GM19455 (cell line): ENCODE results near the gene COL1A1.

ENCODE experiments used
- ATAC-seq: cut with Tn5 transposase; IDR thresholded peaks from one replicate; pipeline ENCODE4 v1.9.1; 2021; ENCODE audit not compliant: unreplicated experiment

Gene COL1A1

DNA sequence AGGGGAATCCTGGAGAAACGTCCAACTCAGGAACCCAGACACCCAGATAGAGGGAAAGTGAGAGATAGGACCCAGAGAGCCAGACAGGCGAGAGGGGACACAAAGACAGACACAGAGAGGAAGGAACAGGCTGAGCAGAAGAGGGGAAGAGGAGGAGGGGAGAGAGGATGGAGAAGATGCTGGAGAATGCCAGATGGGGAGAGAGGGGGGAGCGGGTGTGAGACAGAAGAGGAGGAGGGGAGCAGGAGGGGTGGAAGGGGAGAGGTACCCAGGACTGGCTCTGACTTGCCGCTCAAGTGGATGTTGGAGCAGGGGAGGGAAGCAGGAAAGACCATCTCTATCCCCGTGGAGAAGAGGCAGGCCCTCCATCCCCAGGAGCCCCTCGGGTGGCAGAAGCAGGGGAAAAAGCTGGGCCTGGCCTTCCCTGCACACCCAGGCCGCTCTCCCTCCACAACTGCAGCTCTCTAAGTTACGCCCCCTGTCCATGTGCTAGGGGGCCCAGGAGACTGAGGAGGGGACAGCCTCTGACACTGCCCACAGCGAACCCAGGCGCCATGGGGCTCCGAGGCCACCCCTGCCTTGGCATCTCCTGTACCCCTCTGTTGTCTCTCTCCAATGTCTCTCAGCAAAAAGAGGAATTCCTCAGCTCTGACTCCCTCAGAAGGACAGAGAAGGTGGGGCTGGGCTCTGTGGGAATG is 55.8 kb downstream of the COL1A1 start:
- ATAC-seq, result no peak

DNA sequence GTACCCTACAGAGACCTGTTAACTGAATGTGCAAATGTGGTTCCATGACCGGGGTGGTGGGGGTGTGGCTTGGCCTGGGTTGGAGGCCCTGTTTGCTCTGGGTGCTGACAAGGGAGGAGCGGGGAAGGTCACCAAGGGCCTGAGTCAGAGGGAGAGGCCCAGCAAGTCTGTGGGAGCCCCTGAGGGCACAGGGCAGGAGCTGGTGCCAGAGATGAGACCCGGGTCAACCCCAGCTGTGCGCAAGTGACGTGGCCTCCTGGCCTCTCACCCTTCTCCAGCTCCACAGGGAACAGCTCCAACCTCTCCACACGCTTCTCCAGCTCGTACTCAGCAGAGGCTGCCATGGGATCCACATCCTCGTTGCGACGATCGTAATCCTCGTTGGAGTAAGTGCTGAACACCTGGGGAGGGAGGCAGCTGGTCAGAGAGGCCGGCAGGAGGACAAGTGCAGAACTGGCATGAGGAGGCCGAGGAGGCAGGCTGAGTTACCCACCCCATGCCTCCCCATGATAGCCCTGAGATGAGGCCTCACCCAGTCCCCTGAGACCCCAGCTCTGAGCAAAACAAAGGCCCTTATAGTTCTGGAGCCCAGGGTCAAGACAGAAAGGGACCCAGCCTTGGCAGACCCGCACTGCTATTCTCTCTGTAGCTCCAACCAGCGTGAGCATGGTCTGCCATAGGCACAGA is 56.4 kb downstream of the COL1A1 start:
- ATAC-seq, result no peak

DNA sequence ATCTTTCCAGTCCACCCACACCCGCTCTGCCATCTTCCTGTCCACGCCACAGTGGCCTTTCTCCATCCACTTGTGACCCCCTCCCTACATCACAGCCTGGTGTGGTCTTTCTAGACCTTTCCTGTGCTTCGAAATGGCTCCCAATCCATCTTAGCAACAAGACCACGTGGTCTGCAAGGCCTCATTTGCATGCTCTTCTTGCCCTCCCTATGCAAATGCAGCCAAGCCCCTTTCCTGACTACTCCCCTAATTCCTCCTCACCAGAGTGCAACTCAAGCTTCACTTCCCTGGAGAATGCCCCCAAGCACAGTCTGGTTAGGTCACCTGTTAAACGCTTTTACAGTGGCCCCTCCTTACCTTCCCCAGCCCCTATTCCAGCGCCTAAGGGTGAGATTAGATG is 57.1 kb downstream of the COL1A1 start:
- ATAC-seq, result no peak

DNA sequence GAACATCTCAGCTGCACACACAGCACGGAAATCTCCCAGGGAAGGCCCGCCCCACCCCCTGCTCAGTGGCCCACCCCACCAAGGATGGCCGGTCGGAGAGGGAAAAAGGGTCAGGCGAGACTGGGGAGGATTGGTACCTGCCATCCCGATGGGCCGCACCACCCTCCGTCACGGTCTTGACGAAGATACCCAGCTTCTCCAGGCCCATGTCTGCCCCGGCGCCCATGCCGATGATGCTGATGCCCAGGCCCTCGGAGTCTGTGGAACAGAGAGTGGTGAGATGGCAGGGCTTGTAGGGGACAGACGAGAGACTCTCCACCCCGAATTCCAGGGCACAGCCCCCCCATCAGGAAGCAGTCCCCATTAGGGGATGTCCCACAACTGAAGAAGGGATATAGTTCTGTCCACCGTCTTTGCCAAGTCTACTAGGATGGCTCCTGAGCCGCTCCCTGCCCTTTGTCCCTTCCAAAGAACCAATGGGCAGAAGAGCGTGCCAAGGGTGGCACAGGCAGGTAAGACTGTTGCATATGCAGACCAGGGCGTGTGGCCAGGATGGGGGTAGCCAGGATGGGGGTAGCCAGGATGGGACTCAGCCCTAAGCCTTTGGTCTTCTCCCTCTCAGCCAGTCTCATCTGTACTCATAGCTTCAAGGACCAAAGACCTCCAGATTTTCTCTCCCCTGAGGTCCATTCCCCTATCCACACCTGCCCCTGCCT is 57.8 kb downstream of the COL1A1 start:
- no peak for ATAC-seq

DNA sequence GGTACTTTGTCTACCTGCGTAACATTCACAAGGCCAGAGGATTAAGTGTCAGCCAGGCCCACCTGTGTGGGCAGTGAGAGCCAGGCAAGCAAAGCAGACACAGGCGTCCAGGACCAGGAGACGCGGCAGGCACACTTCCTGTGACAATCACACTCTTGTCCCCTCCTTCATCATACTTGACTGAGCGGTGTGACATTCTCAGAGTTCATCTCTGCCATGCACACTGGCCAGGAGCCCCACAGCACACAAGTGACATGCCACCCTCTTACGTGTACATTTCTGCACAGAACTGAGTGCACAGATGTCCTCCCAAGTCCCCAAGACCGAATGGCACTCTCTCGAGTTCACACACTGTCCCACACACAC is 59.7 kb downstream of the COL1A1 start:
- no peak for ATAC-seq

DNA sequence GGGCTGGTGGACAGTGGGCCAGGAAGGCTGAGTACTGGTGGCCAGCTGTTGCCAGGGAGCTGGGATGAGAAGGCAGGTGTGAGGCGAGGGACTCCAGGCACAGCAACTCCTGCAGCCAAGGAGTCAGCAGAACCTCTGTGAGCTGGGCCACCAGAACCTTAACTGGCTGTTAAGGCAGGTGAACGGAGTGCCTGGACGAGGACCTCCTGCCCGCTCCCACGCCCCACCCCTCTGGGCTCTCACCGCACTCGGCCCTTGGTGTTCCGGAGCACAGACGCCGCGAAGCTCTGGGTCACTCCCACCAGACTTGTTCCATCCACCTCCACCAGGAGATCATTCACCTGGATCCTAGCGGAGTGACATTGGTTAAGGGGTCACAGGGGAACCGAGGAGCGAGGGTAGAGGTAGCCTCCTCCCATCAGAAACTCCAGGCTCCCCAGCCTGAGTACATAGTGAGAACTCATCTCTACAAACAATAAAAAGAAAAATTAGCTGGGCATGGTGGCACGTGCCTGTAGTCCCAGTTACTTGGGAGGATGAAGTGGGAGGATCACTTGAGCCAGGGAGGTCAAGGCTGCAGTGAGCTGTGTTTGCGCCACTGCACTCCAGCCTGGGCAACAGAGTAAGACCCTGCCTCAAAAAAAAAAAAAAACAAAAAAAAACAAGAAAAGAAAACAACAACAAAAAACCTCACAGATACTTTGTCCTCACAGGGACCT is 60.2 kb downstream of the COL1A1 start:
- no peak for ATAC-seq

DNA sequence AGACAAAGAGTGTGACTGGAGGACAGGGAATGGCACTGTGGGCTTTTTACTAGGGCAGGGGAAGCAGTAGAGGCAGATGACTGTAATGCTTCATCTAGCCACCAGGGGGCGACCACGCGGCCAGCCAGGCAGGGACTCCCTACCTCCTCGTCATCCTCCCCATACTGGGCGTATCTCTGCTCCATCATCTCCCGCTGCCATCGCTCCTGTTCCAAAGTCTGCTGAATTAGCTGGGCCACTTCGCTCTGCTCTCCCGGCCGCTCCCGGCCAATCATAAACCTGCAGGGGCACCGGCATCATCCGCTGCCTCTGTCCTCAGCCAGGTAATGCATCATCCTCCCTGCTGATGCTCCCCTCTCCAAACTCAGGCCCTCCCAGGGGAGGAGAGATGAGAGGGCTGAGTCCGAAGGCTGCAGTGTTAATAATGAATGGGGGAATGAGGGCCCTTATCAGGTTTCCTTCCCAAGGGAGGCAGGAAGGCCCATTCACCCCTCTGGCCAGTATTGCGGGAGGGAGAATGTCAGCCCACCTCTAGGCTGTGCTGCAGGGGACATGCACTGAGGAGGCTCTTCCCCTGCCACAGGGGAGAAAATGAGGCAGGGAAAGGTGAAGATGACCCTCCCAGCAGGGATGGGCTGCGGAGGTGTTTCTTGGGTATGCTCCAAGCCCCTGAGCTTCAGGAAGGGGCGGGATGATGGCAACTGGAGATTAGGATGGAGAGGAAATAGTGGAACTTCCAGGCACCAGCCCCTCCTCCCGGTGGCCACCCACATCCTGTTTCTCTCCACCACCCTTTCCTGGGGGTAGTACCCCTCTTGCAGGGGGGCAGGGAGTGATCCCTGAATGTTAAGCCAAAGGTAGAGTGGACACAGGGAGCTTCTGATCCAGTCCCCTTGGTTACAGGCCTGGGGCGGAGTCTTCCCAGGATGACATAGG is 61.2 kb downstream of the COL1A1 start:
- no peak for ATAC-seq

DNA sequence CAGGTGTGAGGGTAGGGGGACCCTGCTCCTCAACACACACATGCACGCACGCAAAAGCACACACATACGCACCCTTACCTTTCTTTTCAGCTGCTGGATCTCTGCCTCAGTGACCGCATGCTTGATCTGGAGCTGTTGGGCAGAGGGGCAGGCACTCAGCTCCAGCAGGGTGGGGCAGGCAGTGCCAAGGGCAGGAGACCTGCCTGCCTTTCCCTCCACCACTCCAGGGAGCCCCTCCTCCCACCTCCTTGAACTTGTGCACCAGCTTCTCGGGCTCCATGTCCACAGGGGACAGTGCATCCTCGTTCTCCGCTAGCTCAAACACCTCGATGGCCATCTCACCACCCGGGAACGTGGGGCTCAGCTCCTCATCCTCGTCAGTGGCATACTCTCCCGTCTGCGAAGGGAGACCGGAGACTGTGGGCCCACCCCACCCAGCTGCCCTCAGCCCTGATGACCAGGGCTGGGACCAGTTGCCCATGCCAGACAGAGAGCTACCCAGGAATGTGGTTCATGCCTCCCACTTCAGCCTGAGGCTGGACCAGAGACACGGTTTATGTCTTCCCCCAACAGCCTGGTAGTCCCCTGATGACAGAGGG is 62.1 kb downstream of the COL1A1 start:
- no peak for ATAC-seq

DNA sequence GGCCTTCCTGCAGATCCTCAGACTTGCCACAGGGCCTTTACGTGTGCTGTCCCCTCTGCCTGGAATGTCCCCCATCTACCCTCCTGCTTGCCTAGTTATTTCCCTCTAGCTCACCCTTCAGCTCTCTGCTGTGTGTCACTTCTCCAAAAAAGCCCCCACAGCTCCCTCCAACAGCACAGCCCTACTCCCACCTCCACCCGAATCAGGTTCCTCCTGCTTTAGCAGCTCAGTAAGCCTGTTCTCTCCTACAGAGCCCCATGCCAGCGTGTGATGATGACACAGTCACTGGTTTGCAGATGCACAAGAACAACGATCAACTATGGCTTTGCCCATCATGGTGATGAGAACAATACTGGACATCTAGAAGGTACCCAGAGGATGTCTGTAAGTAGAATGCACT is 64.4 kb downstream of the COL1A1 start:
- no peak for ATAC-seq

DNA sequence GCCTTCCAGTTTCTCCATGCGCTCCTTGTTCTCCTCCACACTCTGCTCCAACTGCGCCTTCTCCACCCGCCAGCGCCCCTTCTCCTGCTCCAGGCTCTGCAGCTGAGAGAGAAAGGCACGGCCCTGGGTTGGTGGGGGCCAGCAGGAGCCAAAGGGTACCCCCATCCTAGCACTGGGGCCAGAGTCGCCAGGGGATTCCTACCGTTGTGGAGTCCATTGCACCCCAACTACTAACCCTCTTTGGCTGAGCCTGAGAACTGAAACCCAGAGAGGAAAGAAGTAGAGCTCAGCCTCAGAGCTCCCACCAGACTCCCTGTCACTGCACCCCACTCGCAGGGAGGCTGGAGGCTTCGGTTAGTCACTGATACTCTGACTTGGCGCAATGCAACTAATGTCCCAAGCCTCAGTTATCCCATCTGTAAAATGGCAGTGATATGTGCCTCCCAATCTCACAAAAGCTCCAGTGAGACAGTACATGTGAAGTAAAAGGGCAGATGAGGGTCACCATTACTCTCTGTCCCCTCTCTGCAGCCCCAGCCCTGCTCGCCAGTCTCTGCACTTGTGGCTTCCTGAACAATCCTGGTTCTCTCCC is 65.2 kb downstream of the COL1A1 start:
- ATAC-seq, result no peak

DNA sequence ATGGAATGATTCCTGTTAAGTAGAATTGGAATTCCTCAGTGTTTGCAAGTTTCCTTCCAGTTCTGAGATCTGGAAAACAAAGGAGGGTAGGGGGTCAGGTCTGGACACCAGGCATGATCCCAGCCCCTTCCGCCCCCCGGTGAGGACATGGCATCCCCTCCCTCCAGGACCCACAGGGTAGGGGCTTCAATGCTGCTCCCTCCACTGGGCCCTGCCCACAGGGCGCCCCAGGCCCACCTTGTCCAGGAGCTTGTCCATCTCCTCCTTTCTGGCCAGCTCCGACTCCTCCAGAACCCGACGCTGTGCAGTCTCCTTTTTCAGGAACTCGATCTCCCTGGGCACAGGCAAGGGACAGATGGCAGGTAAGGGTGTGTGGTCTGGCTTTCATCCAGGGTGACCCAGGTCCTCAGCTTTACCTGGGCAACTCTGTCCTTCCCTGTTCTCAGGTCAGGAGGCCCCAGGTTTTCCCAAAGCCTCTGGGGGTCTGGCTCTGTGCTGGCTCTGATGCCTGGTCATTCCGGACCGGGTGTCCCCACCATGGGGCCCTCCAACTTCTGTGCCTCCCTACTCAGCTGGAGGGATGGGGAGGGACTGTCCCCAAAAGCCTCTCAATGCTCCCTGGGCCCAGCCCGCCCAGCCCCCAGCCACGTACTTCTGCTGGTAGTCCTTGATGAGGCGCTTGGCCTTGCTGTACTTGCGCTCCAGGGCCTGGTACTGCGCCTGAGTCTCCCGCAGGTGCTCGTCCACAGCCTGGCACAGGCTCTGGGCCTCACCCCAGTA is 65.9 kb downstream of the COL1A1 start:
- ATAC-seq, result no peak

DNA sequence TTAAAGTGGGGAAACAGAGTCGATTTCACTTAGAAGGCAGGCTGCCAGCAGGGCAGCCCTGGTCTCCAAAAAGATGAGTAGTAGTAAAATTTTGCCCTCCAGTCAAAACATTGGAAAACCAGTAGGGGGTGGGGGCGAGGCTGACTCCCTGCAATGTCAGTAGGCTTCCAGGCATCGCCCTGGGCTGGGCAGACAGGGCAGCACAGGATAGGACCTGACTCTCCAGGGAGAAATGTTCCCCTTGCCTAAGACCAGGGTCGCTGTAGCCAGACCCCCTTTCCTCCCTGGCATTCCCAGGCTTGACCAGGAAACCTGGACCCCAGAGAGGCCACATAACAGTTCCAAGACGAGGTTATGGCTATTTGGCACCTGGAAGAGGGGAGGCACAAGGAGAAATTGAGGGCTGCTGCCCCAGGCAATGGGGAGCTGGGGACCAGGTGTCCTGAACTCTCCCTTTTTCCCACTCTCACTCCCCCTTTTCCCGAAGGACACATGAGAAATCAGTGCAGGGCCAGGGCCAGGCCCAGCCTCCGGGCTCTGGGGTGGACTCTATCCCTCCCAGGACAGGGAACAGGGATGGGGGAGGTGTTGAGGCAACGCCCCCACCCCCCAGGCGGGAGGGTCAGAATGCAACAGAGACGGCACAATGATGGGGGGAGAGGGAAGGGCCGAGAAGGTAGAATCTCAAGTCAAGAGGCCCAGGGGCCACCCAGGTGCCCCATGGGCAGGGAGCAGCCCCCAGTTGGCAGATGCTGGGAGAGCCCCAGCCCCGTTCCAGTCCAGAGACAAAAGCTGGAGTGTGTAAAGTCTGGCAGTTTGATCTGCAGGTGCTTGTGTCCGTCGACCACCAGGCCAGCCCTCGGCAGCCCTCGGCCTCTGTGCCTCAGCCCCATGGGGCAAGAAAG is 67.0 kb downstream of the COL1A1 start:
- no peak for ATAC-seq

DNA sequence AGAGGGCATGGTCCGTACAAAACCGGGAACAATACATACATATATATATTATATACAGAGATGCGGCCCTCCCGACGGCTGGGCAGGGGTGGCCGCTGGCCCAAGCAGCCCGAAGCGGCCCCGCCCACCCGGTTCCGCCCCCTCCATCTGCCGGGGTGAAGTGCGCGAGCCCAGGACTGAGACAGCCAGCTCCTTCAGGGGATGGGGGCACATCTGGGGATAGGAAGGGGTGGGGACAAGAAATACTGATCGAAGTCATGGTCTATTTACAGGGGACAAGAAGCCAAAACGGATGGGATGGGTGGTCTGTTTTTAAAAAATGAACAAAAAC is 67.7 kb downstream of the COL1A1 start:
- no peak for ATAC-seq
